HG02870 (cell line): ENCODE data around the gene GALNT18.

Source experiments
- ATAC-seq: cut with Tn5 transposase; IDR thresholded peaks from one replicate; pipeline ENCODE4 v1.9.1; 2021; ENCODE audit warnings: mild to moderate bottlenecking, moderate library complexity; ENCODE audit not compliant: unreplicated experiment

GALNT18 gene

DNA sequence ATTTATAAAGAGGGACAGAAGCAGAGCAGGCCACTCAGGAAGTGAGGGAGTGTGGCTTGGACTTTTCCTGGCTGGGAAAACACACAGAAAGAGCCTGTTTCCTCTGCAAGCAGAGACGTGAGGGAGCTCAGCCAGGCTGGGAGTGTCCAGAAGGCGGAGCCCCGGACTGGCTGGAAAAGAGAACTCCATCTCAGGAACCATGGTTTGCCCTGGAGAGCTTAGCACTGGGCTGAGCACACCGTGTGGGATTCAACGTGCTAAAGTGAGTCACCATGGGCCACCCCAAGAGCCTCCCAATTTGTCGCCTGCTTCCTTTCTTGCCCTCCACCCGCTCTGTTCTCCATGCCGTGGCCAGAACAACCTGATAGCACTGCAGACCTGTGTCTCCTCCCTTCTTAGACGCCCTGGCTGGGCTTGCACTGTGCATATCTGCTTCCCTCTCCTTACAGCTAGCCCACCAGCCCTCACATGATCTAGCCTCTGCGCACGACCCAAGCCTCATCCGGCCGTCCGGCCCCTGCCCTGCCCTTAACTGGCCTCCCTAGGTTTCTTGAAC lies 51.8 kb downstream of the GALNT18 start:
- ATAC-seq = no peak

- ATAC-seq = no peak
Observed at GRCh38 chr11:11568651-11569229, 53.1 kb downstream of the GALNT18 start.

DNA sequence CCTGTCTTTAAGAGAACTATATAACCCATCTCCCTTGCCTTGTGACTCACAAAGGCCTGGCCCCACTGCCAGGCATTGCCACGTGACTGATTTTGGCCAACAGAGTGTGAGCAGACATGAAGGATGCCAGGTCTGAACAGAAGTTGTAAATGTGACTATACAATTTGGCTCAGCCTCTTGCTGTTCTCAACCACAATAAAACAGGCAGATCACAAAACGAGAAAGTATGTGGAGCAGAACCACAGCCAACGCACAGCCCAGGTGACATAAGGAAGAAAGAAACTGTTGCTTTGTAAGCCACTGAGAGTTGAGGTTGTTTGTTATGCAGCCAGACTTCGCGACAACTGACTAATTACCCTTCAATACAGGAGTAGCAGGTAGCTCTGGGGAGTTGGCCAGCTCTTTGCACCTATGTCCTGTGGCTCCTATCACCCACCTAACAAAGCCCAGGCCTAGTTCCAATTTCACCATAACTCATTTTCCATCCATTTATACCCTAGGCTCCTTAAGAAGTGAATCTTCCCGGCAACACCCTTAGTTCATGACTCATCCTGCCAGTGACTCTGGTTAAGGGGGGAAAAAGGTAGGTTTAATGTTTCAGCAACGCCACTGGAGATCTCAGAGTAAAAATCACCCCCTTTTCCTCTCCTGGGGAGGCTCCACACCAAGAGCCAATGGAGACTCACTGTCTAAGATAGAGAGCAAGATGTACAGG lies 53.7 kb downstream of the GALNT18 start:
- peak; percentile 46 for ATAC-seq

- ATAC-seq = no peak
Observed at GRCh38 chr11:11565636-11566035, 56.2 kb downstream of the GALNT18 start.

GRCh38 chr11:11563200-11563975 lies 58.4 kb downstream of the GALNT18 start:
- ATAC-seq = no peak

GRCh38 chr11:11561991-11562390 lies 59.8 kb downstream of the GALNT18 start:
- ATAC-seq = no peak

- no peak for ATAC-seq
Observed at GRCh38 chr11:11558826-11559225, 63.0 kb downstream of the GALNT18 start.

DNA sequence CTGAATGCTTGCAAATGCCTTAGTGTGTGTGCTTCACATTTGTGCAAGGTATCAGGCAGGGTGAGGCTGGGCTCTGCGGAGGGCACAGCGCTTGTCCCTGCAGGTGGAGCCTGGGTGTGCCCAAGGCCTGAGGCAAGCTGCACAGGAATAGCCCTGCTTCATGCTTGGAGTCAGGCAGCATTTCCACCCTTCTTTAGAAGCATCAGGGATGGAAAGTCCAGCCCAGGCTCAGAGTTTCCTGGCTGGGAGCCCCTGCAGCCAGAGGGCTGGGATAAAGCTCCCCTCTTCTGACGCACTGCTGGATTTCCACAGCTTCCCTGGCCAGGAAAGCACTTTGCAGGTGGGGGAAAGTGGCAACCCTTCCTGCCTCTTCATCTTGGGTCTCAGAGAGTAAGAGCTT lies 63.4 kb downstream of the GALNT18 start:
- no peak for ATAC-seq

- ATAC-seq = no peak
Observed at GRCh38 chr11:11555208-11555607, 66.6 kb downstream of the GALNT18 start.

DNA sequence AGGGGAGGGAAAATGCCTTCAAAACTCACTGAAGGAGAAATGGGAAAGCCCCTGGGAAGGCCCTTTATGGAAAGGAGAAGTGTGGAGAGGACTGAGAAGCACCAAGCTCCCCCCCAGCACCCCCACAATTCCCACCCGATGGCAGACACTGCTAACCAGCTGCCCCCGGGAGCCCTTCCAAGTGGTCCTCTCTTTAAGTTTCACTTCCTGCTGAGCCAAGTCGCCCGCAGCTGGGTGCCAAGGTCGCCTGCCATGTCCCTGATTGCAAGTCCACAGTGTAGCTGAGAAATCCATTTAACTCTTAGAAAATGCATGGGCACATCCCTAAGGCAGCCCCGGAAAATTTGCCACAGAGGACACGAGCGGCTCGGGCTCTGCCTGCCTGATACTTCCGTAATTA lies 68.2 kb downstream of the GALNT18 start:
- ATAC-seq = no peak

- no peak for ATAC-seq
Observed at GRCh38 chr11:11552529-11553087, 69.2 kb downstream of the GALNT18 start.

GRCh38 chr11:11550534-11550933 lies 71.3 kb downstream of the GALNT18 start:
- ATAC-seq = no peak

- ATAC-seq = no peak
Observed at GRCh38 chr11:11545285-11546275, 76.2 kb downstream of the GALNT18 start.

DNA sequence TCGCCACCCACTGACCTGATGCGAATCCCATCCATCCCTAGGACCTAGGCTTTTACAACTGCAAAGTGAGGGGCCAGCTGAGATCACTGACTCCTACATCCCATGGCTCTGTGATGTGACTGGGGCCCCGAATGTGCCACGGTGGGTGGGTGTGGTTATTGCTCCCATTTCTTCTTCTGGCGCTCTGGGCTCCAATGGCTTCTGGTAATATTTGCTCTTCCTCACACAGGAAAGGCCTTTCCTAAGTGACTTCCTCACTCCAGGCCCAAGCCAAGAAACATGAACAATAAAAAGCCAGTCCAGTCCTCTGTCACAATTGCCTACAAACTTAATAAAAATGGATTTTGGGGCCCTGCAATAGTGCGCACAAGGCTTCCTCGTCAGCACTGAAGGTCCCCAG lies 78.1 kb downstream of the GALNT18 start:
- no peak for ATAC-seq

GRCh38 chr11:11540157-11540556 lies 81.6 kb downstream of the GALNT18 start:
- no peak for ATAC-seq

DNA sequence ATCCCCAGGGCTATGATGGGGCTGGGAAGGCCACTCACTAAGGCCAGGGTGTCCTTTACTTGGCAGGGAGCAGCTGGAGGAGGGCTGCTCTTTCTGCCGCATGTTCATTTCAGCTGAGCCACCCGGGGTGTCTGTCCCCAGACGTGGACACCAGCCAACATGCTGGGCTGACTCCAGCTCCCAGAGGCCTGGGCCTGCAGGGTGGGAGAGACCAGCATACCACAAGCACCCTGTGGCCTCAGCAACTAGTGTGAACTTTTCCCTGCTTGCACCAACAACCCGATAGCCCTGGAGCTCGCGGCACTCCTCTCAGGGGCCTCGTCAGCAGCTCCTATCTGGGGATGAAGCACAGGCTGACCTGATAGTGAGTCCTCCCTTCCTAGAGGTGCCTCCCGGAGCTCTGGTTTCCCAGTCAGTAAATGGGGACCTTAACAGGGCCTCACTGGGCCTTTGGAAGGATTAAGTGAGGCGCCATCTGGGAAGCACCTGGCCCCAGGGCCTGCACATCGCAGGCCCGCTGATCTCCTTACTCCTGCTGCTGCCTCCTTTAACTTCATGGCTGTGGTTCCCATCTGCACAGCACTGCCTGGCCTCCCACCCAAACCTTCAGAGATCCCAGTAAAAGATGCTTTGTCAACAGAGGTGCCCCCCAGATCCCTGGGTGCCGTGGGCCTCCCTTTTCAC lies 83.4 kb downstream of the GALNT18 start:
- no peak for ATAC-seq

DNA sequence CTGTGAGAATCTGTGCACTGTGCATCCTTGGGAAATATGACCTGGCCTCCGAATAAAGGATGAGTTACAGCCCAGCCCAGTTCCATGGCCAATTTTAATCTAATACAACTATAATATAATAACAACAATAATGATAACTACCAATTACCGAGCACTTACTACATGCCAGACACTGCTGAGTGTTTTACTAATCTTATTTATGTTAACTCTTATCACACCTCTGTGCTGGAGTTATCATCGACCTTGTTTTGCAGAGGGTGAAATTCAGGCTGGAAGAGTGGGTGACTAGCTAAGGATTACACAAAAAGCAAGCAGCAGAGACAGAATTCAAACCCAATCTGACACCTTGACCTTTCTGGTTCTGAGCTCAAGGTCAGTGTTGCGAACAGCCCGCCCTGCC lies 83.9 kb downstream of the GALNT18 start:
- no peak for ATAC-seq

DNA sequence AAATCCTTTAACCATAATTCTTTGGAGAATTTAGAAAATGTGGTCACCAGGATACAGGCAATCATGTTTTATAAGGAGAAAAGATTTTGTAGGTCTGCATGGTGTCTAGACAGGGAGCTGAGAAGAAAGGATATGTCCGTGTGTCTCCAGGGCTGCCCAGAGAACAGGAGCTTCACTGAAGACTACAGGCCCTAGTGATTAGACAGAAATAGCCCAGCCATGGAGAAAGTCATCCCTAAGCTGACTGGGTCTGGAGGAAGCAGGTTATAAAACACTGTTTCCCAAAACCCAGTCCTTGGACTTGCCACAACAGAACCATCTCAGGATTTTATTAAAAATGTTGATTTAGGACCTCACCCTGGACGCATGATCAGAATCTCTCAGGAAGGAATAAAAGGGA lies 84.4 kb downstream of the GALNT18 start:
- ATAC-seq = no peak

DNA sequence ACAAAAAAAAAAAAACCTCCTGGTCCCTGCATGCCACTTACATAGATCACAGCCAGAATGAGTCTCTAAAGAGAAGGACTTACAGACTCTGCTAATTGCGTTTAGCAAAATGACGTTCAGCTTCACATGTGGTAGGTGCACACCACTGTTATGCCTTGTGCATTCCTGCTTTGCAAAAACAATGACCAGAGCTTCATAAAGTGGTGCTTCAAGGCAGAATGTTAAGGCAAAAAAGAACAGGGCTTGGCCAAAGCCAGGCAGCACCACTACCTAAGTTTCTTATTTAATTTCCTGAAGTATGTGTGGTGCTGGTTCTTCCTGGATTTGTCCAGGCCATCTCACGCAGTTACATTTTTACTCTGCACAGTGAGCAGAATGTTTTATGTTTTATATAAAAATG lies 85.2 kb downstream of the GALNT18 start:
- no peak for ATAC-seq

GRCh38 chr11:11535611-11536010 lies 86.2 kb downstream of the GALNT18 start:
- no peak for ATAC-seq
